ENCODE results near the gene ADM2. TPM values are rescaled to one million over a fixed set of nuclear protein-coding genes. Genes with fewer than 3 reads are reported as not detected.

The ADM2 gene
- total RNA-seq, 1 experiment from 2014 or later: 11.9 TPM

DNA sequence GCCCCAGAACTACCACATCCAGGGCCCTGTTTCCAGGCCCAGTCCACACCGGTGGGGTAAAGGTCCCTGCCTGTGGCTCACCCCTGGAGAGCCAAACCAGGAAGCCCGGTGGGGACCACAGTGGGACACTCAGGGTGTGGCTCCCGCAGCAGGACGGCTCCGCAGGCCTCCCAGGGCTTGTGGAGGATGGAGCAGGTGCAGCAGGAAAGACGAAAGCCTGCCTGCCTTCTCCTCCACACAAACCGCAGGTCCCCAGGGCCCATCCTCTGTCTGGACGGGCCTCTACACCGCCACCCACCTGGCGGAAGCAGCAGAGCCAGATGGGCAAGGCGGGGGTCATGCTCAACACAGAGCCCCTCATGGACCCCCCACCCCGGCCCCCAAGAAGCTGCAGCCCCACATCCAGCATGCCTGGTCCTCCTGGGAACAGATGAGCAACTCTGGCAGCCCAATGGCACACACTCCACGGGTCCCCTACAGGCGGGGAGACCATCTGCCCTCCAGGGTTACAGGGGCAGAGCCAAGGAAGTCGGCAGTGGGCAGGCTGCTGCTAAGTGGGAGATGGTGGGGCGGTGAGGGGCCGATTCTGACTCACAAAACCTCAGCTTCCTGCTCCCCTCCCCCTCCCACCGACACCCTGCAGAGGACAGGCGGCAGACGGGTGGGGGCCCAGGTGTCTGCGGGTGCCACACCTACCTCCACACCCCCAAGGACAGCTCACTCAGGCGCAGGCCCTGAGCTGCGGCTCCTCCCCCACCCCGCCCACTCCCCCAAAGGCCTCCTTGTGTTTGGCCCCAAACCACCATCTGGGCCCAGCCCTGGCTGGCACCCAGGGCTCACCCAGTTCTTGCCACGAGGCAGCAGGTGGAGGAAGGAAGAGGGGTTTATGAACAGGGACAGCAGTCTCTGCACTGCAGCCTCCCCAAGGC lies 11.7 kb upstream of the ADM2 start:
- no peak overlapping the region; a peak in 1 of 5 replicates for H3K4me3 Mint-ChIP-seq
- peaks cover 25 to 28% of the 10 kb centered on the region in 2 experiments for H3K4me1 Mint-ChIP-seq
- no peak overlapping the region for H4K8ac ChIP-seq (replicated peaks; ENCODE audit: insufficient read length, low read depth, low read length)
- peak; percentile 84 for DNase-seq
- WGBS (ENCODE audit: extremely low coverage, insufficient read length, low lambda C conversion rate): no CpG with 5 or more reads among the region's 25 CpGs
- H3K23ac ChIP-seq (ENCODE audit: insufficient read length, low read depth, low read length): no peak overlapping the region
- no peak overlapping the region for H2BK20ac ChIP-seq (ENCODE audit: low read depth, low read length, poor library complexity, severe bottlenecking)
- no peak overlapping the region; the same call in 1 of the 2 replicates for H3K14ac ChIP-seq (ENCODE audit: insufficient read depth, low read length)
- no peak overlapping the region for H4K5ac ChIP-seq (ENCODE audit: insufficient read length, low read depth, low read length)
- H3K9me3 Mint-ChIP-seq: no peaks in the 10 kb centered on the region
- H4K20me1 ChIP-seq (ENCODE audit: control insufficient read depth, insufficient read depth, insufficient read length): peaks cover 4% of the 10 kb centered on the region
- peaks cover 14 to 34% (median 23%) of the 10 kb centered on the region in 3 experiments for H3K36me3 Mint-ChIP-seq (ENCODE audit: insufficient read depth in 1 of 3, low read depth in 3 of 3)
- no peak overlapping the region for H4K91ac ChIP-seq (ENCODE audit: insufficient read length, low read depth, low read length)
- no peak overlapping the region for H3K4ac ChIP-seq (ENCODE audit: low read depth, low read length)
- no peak overlapping the region for H3K4me2 ChIP-seq (ENCODE audit: insufficient read depth, insufficient read length, low read length)
- H3K79me2 ChIP-seq (ENCODE audit: insufficient read depth, low read length): peaks cover 16% of the 10 kb centered on the region; the same call in 1 of the 2 replicates
- no peak overlapping the region for H2BK15ac ChIP-seq (ENCODE audit: low read depth, low read length)
- no peak overlapping the region for H2BK120ac ChIP-seq (ENCODE audit: low read depth, low read length, poor library complexity, severe bottlenecking)
- no peak overlapping the region for H3K56ac ChIP-seq (ENCODE audit: insufficient read length, low read depth, low read length)
- peak; percentile 18; the same call in 1 of the 3 replicates for TF ChIP-seq CTCF (conservative IDR thresholded peaks at IDR 0.05)
- H3K9me3 ChIP-seq (ENCODE audit: control insufficient read depth, low read depth, low read length): no peaks in the 10 kb centered on the region
- H2AFZ ChIP-seq (ENCODE audit: low read length): no peak overlapping the region
- no peak overlapping the region for H3K18ac ChIP-seq (ENCODE audit: insufficient read length, low read depth, low read length)
- H2AK5ac ChIP-seq (ENCODE audit: insufficient read length, low read length): no peak overlapping the region
- no peak overlapping the region for H2BK12ac ChIP-seq (ENCODE audit: insufficient read length, low read depth, low read length)
- no peak overlapping the region for H3T11ph ChIP-seq (ENCODE audit: low read length)
- peaks cover 19% of the 10 kb centered on the region for H3K79me1 ChIP-seq (ENCODE audit: insufficient read depth, low read depth, low read length, poor library complexity, severe bottlenecking)
- no peaks in the 10 kb centered on the region; the same call in 1 of the 2 replicates for H3K4me1 ChIP-seq (ENCODE audit: insufficient read depth, low read length)
- H3K27ac ChIP-seq (ENCODE audit: insufficient read length, low read depth, low read length): no peak overlapping the region
- no peak overlapping the region; a peak in 1 of 7 replicates for H3K27ac Mint-ChIP-seq
- H3K9ac ChIP-seq (ENCODE audit: extremely low read depth, insufficient read length, low read length): no peak overlapping the region
- H3K27me3 Mint-ChIP-seq (ENCODE audit: low read depth): no peaks in the 10 kb centered on the region
- H2BK5ac ChIP-seq (ENCODE audit: insufficient read length, low read length): no peak overlapping the region
- peaks cover 5% of the 10 kb centered on the region for H3K23me2 ChIP-seq (ENCODE audit: insufficient read length, low read depth, low read length, poor library complexity, severe bottlenecking)
- no peaks in the 10 kb centered on the region for H3K27me3 ChIP-seq (ENCODE audit: insufficient read depth, low read length)
